ENCODE measurements around the gene MAGIX.
"Not testable (repeated sequence)": the region's sequence is repeated elsewhere in the genome, so short reads cannot be mapped to it uniquely, and the experiment has no call there.

MAGIX gene

GRCh38 chrX:49162620-49163019 lies at the start of gene MAGIX:
TSS of gene MAGIX (plus strand) at chrX:49162758. CDS start at chrX:49162890, 132 bp downstream.
- DNase-seq = no peak

- DNase-seq = no peak
These were observed 46.5 kb upstream of the MAGIX start for GRCh38 chrX:49116076-49116475.

GRCh38 chrX:49116716-49117115 lies 45.8 kb upstream of the MAGIX start:
- DNase-seq = no peak

- DNase-seq = no peak
These were observed 45.0 kb upstream of the MAGIX start for GRCh38 chrX:49117581-49117980.

- no peak for DNase-seq
These were observed 42.5 kb upstream of the MAGIX start for GRCh38 chrX:49120091-49120490.

GRCh38 chrX:49122499-49122898 lies 40.1 kb upstream of the MAGIX start:
- DNase-seq = no peak

GRCh38 chrX:49127742-49128258 lies 34.8 kb upstream of the MAGIX start:
- not testable (repeated sequence) for DNase-seq

- DNase-seq = no peak
These were observed 33.1 kb upstream of the MAGIX start for GRCh38 chrX:49129427-49129826.

GRCh38 chrX:49132275-49132674 lies 30.3 kb upstream of the MAGIX start:
- DNase-seq = not testable (repeated sequence)

GRCh38 chrX:49133759-49134158 lies 28.8 kb upstream of the MAGIX start:
- no peak for DNase-seq

GRCh38 chrX:49137492-49137891 lies 25.1 kb upstream of the MAGIX start:
- no peak for DNase-seq

GRCh38 chrX:49139713-49140112 lies 22.8 kb upstream of the MAGIX start:
- DNase-seq = no peak

GRCh38 chrX:49142264-49142663 lies 20.3 kb upstream of the MAGIX start:
- DNase-seq = not testable (repeated sequence)

- DNase-seq = not testable (repeated sequence)
These were observed 19.4 kb upstream of the MAGIX start for GRCh38 chrX:49143154-49143553.

GRCh38 chrX:49147282-49147681 lies 15.3 kb upstream of the MAGIX start:
- DNase-seq = no peak

GRCh38 chrX:49147936-49148335 lies 14.6 kb upstream of the MAGIX start:
- no peak for DNase-seq

- not testable (repeated sequence) for DNase-seq
These were observed 14.0 kb upstream of the MAGIX start for GRCh38 chrX:49148390-49149100.

GRCh38 chrX:49149291-49149690 lies 13.3 kb upstream of the MAGIX start:
- not testable (repeated sequence) for DNase-seq

GRCh38 chrX:49153467-49153866 lies 9.1 kb upstream of the MAGIX start:
- no peak for DNase-seq

GRCh38 chrX:49155243-49155899 lies 7.2 kb upstream of the MAGIX start:
- DNase-seq = no peak

GRCh38 chrX:49155900-49156837 lies 6.4 kb upstream of the MAGIX start:
- DNase-seq = peak; percentile 43 to 84 (median 68)

- no peak for DNase-seq
These were observed 5.4 kb upstream of the MAGIX start for GRCh38 chrX:49157194-49157593.

- no peak for DNase-seq
These were observed 1.6 kb upstream of the MAGIX start for GRCh38 chrX:49160908-49161307.

All from activated naive CD4-positive, alpha-beta T cell (primary cell).